Chondrocyte (in vitro differentiated cells): ENCODE data around the gene SOX6. TPM values are rescaled to one million over a fixed set of nuclear protein-coding genes. Genes with fewer than 3 reads are reported as not detected.

ENCODE experiments used
- DNase-seq: peaks from one replicate; pipeline ENCODE4 v3.0.0; 2021; ENCODE audit warnings: mixed read lengths, low spot score
- H3K27ac Mint-ChIP-seq: one replicate; pipeline ENCODE4 v1.8.0; 2021; ENCODE audit warnings: mild to moderate bottlenecking, moderate library complexity, mixed read lengths; ENCODE audit not compliant: unreplicated experiment
- H3K27me3 Mint-ChIP-seq: 2 replicates; pipeline ENCODE4 v1.8.0; 2021; ENCODE audit warnings: low read depth, mixed read lengths
- H3K36me3 Mint-ChIP-seq: 2 replicates; pipeline ENCODE4 v1.8.0; 2021; ENCODE audit warnings: low read depth, mixed read lengths
- H3K4me1 Mint-ChIP-seq: 2 replicates; pipeline ENCODE4 v1.8.0; 2021; ENCODE audit warnings: low read depth, mild to moderate bottlenecking, mixed read lengths
- H3K4me3 Mint-ChIP-seq: one replicate; pipeline ENCODE4 v1.8.0; 2021; ENCODE audit warnings: mild to moderate bottlenecking, moderate library complexity, mixed read lengths; ENCODE audit not compliant: unreplicated experiment
- H3K9me3 Mint-ChIP-seq: 2 replicates; pipeline ENCODE4 v1.8.0; 2021; ENCODE audit warnings: low read depth, mixed read lengths
- total RNA-seq: library from RNA; stranded (reverse); gene quantifications from 3 replicates; pipeline ENCODE4 v1.2.1, GENCODE V29; 2021
- TF ChIP-seq, protein P1 (sequence below): fragments of 200-600 bp; sonication (generic); IDR thresholded peaks from 2 replicates; pipeline ENCODE4 v1.5.0; 2021; ENCODE audit warnings: antibody characterized with exemption, mild to moderate bottlenecking, moderate library complexity

SOX6 gene
- total RNA-seq, 1 donor from 2014 or later = 29.9 TPM

- no peak overlapping the region for H3K27ac Mint-ChIP-seq
- no peak for DNase-seq
- TF ChIP-seq, protein P1, sequence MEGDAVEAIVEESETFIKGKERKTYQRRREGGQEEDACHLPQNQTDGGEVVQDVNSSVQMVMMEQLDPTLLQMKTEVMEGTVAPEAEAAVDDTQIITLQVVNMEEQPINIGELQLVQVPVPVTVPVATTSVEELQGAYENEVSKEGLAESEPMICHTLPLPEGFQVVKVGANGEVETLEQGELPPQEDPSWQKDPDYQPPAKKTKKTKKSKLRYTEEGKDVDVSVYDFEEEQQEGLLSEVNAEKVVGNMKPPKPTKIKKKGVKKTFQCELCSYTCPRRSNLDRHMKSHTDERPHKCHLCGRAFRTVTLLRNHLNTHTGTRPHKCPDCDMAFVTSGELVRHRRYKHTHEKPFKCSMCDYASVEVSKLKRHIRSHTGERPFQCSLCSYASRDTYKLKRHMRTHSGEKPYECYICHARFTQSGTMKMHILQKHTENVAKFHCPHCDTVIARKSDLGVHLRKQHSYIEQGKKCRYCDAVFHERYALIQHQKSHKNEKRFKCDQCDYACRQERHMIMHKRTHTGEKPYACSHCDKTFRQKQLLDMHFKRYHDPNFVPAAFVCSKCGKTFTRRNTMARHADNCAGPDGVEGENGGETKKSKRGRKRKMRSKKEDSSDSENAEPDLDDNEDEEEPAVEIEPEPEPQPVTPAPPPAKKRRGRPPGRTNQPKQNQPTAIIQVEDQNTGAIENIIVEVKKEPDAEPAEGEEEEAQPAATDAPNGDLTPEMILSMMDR = no peak
- peaks cover 7% of the 10 kb centered on the region for H3K4me1 Mint-ChIP-seq
- H3K4me3 Mint-ChIP-seq = no peak overlapping the region
- no peaks in the 10 kb centered on the region for H3K9me3 Mint-ChIP-seq
- H3K27me3 Mint-ChIP-seq = no peaks in the 10 kb centered on the region
- no peaks in the 10 kb centered on the region for H3K36me3 Mint-ChIP-seq
Measured at GRCh38 chr11:16318320-16318719, 38.0 kb downstream of the SOX6 start.

DNA sequence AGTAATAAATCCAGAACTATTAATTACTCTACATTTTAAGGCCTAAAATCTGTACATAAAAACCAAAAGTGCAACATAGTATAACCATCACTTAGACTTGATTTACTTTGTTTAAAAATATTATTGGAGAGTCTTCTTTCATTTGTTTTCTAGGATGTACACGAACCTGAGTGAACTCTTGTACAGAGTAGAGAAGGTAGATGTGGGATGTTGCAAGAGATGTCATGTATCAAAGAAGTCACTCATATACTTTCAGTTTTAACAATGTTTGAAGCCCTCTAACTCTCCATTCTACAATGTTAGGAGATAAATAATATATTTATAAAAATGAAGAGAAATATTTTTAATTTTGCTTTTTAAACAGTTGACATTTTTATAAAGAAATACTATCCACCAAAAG, 38.6 kb downstream of the SOX6 start:
- Mint-ChIP-seq H3K4me3 (no peak overlapping the region), H3K27me3 (no peaks in the 10 kb centered on the region), H3K4me1 (peaks cover 7% of the 10 kb centered on the region)

DNA sequence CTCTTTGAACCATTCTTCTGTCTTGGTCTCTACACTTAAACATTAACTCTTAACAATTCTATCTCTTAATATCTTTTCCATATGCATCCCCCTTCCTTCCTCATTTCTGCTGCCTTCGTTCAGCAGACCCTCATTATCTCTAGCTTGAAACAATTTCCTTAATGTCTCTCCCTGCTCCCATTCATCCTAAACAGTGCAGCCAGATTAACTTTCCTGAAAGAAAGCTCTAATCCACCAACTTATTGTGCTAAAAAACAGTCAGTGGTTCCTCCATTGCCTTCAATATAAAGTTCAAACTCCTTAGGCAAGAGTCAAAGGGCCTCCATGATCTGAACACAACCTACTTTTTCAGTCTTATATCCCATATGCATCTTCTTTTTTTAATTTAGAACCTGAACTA, 42.5 kb downstream of the SOX6 start:
- no peaks in the 10 kb centered on the region for H3K36me3 Mint-ChIP-seq
- H3K9me3 Mint-ChIP-seq = no peaks in the 10 kb centered on the region
- TF ChIP-seq, protein P1 = no peak
- no peaks in the 10 kb centered on the region for H3K27me3 Mint-ChIP-seq
- no peak for DNase-seq
- no peak overlapping the region for H3K27ac Mint-ChIP-seq
- H3K4me3 Mint-ChIP-seq = no peak overlapping the region
- H3K4me1 Mint-ChIP-seq = peaks cover 28% of the 10 kb centered on the region

More for the DNA sequence above, 38.6 kb downstream of the SOX6 start:
- H3K27ac Mint-ChIP-seq = no peak overlapping the region
- no peaks in the 10 kb centered on the region for H3K36me3 Mint-ChIP-seq
- TF ChIP-seq, protein P1 = no peak
- DNase-seq = no peak
- no peaks in the 10 kb centered on the region for H3K9me3 Mint-ChIP-seq

GRCh38 chr11:16312233-16312765, 44.0 kb downstream of the SOX6 start:
- no peaks in the 10 kb centered on the region for H3K9me3 Mint-ChIP-seq
- no peaks in the 10 kb centered on the region for H3K27me3 Mint-ChIP-seq
- H3K27ac Mint-ChIP-seq = no peak overlapping the region
- H3K4me3 Mint-ChIP-seq = no peak overlapping the region
- TF ChIP-seq, protein P1 = no peak
- peaks cover 23% of the 10 kb centered on the region for H3K4me1 Mint-ChIP-seq
- no peak for DNase-seq
- H3K36me3 Mint-ChIP-seq = no peaks in the 10 kb centered on the region

DNA sequence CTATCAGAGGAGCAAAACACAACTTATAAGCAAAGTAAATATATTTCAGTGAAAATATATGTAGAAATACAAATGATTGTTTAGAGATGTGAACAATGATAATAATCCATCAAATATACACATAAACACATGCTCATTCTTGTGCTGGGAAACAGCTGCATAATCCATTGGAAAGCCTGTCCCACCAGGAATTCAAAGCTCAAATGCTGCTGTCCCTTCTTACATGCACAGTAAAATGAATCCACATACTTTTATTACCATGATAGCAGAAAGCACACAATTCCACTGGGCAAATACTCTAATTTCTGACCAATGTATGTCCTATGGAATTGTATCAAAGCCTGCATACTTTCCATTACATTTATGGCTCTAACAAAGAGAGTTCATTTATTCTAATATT, 44.5 kb downstream of the SOX6 start:
- Mint-ChIP-seq H3K9me3 (no peaks in the 10 kb centered on the region), H3K4me1 (peaks cover 26% of the 10 kb centered on the region), H3K27me3 (no peaks in the 10 kb centered on the region), H3K4me3 (no peak overlapping the region), H3K36me3 (no peaks in the 10 kb centered on the region), H3K27ac (no peak overlapping the region)
- TF ChIP-seq, protein P1 = no peak
- DNase-seq = no peak
